ENCODE measurements around the gene MSANTD1. TPM values are rescaled to one million over a fixed set of nuclear protein-coding genes. Genes with fewer than 3 reads are reported as not detected.

MSANTD1 gene
- total and polyA plus RNA-seq, 9 donors: 0.15 to 1.4 (median 0.87) TPM

- Histone ChIP-seq H3K36me3 (no peaks in the 10 kb centered on the region), H3K4me3 (no peak overlapping the region), H3K27me3 (no peaks in the 10 kb centered on the region), H3K9me3 (no peaks in the 10 kb centered on the region), H3K4me1 (ENCODE audit: insufficient read depth) (no peaks in the 10 kb centered on the region), H3K27ac (no peak overlapping the region)
- intact Hi-C loops (cut with DNase I): no loop called here
- 94 to 98% (median 96%) methylated on average over 11 of the region's 11 CpGs for WGBS, 3 donors
- DNase-seq: no peak
- TF ChIP-seq POLR2A (IDR thresholded peaks at IDR 0.05): no peak
- TF ChIP-seq EP300 (IDR thresholded peaks at IDR 0.05): no peak
- no peak for TF ChIP-seq CTCF (IDR thresholded peaks at IDR 0.05)
Measured at GRCh38 chr4:3235581-3235980, 13.4 kb upstream of the MSANTD1 start.

- intact Hi-C loops (cut with DNase I): no loop called here
- H3K36me3 ChIP-seq: no peaks in the 10 kb centered on the region
- DNase-seq: no peak
- TF ChIP-seq POLR2A (IDR thresholded peaks at IDR 0.05): no peak
- no peak for TF ChIP-seq EP300 (IDR thresholded peaks at IDR 0.05)
- no peak for TF ChIP-seq CTCF (IDR thresholded peaks at IDR 0.05)
- 84 to 91% (median 91%) methylated on average over 9 of the region's 9 CpGs for WGBS, 3 donors
- H3K9me3 ChIP-seq: no peaks in the 10 kb centered on the region
- H3K4me3 ChIP-seq: no peak overlapping the region
- H3K27me3 ChIP-seq: no peaks in the 10 kb centered on the region
- no peak overlapping the region for H3K27ac ChIP-seq
- peaks cover 6% of the 10 kb centered on the region for H3K4me1 ChIP-seq (ENCODE audit: insufficient read depth)
Measured at GRCh38 chr4:3236326-3236878, 12.6 kb upstream of the MSANTD1 start.

GRCh38 chr4:3237266-3237665 is 11.7 kb upstream of the MSANTD1 start:
- no peak for DNase-seq
- intact Hi-C loops (cut with DNase I): no loop called here
- WGBS, 3 donors: 95 to 97% (median 96%) methylated on average over 19 of the region's 19 CpGs

GRCh38 chr4:3237712-3238560 is 11.0 kb upstream of the MSANTD1 start:
- H3K36me3 ChIP-seq: no peaks in the 10 kb centered on the region
- no peak overlapping the region for H3K4me3 ChIP-seq
- peaks cover 10% of the 10 kb centered on the region for H3K4me1 ChIP-seq (ENCODE audit: insufficient read depth)
- 87 to 91% (median 88%) methylated on average over 26 of the region's 26 CpGs for WGBS, 3 donors
- no peak overlapping the region for H3K27ac ChIP-seq
- no peaks in the 10 kb centered on the region for H3K9me3 ChIP-seq
- intact Hi-C loops (cut with DNase I): no loop called here
- TF ChIP-seq POLR2A (IDR thresholded peaks at IDR 0.05): no peak
- TF ChIP-seq EP300 (IDR thresholded peaks at IDR 0.05): no peak
- TF ChIP-seq CTCF (IDR thresholded peaks at IDR 0.05): no peak
- DNase-seq: no peak
- no peaks in the 10 kb centered on the region for H3K27me3 ChIP-seq

More at GRCh38 chr4:3237266-3237665, 11.7 kb upstream of the MSANTD1 start:
- Histone ChIP-seq H3K4me1 (ENCODE audit: insufficient read depth) (peaks cover 9% of the 10 kb centered on the region), H3K27ac (no peak overlapping the region), H3K27me3 (no peaks in the 10 kb centered on the region), H3K9me3 (no peaks in the 10 kb centered on the region), H3K36me3 (no peaks in the 10 kb centered on the region), H3K4me3 (no peak overlapping the region)
- TF ChIP-seq CTCF (IDR thresholded peaks at IDR 0.05): no peak
- TF ChIP-seq EP300 (IDR thresholded peaks at IDR 0.05): no peak
- TF ChIP-seq POLR2A (IDR thresholded peaks at IDR 0.05): no peak

Data from ovary (tissue), 9 donors.